Glutamatergic neuron (in vitro differentiated cells): Measurements from ENCODE around the gene ZSWIM7. TPM values are rescaled to one million over a fixed set of nuclear protein-coding genes. Genes with fewer than 3 reads are reported as not detected.

Source experiments
- DNase-seq: peaks from one replicate; pipeline ENCODE4 v3.0.0; 2022
- H3K27ac Mint-ChIP-seq: one replicate; pipeline ENCODE4 v1.8.0; 2020; ENCODE audit warnings: mild to moderate bottlenecking, mixed read lengths, inconsistent platforms; ENCODE audit not compliant: unreplicated experiment
- H3K27me3 Mint-ChIP-seq: one replicate; pipeline ENCODE4 v1.8.0; 2020; ENCODE audit warnings: mild to moderate bottlenecking, moderate library complexity, mixed read lengths, inconsistent platforms; ENCODE audit not compliant: unreplicated experiment
- H3K36me3 Mint-ChIP-seq: one replicate; pipeline ENCODE4 v1.8.0; 2020; ENCODE audit warnings: mild to moderate bottlenecking, mixed read lengths, inconsistent platforms; ENCODE audit not compliant: unreplicated experiment
- H3K4me1 Mint-ChIP-seq: one replicate; pipeline ENCODE4 v1.8.0; 2020; ENCODE audit warnings: mild to moderate bottlenecking, low read depth, mixed read lengths, inconsistent platforms; ENCODE audit not compliant: unreplicated experiment
- H3K4me3 Mint-ChIP-seq: one replicate; pipeline ENCODE4 v1.8.0; 2020; ENCODE audit warnings: mild to moderate bottlenecking, mixed read lengths, inconsistent platforms; ENCODE audit not compliant: unreplicated experiment
- H3K9me3 Mint-ChIP-seq: one replicate; pipeline ENCODE4 v1.8.0; 2020; ENCODE audit warnings: mild to moderate bottlenecking, moderate library complexity, mixed read lengths, inconsistent platforms; ENCODE audit not compliant: unreplicated experiment
- total RNA-seq: library from RNA; stranded (reverse); fragmentation: NEBNext Ultra II Directional; extraction: Animal tissue kit (Norgen Biotek cat#: 25700); gene quantifications from one replicate; pipeline ENCODE4 v1.2.1, GENCODE V29; 2021; ENCODE audit not compliant: unreplicated experiment
- TF ChIP-seq, protein P1 (sequence below): fragments of 200-600 bp; sonication (generic); IDR thresholded peaks from one replicate; pipeline ENCODE4 v1.5.0; 2021; ENCODE audit not compliant: partially characterized antibody, unreplicated experiment

Gene ZSWIM7
- total RNA-seq, 1 donor from 2014 or later, result 29.0 TPM

DNA sequence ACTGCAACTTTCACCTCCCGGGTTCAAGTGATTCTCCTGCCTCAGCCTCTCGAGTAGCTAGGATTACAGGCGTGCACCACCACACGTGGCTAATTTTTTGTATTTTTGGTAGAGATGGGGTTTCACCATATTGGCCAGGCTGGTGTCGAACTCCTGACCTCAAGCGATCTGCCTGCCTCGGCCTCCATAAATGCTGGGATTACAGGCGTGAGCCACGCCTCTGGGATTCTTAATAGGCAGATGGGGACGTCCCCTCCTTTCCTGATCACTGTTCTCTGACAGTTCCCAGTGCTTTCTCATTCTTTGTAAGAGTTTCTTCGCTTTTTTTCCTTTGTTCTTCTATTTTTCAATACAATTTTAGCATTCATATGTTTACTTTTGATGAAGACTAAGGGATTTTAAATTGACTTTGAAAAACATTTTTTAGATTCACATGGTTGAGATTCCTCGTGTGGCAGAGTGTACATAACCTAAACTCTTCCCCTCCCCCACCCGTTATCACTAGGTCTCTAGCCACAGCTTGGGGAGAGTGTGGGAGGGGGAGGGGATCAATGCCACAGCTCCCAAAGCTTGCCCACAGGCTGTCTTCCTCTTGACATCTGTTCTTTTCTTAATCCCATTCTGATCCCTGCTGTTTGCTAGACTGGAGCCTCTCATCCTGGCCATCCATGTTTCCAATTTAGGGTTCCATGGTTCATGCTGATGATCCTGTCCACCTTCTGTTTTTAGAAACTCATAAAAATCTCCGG, 43.5 kb downstream of the ZSWIM7 start:
- TF ChIP-seq, protein P1, sequence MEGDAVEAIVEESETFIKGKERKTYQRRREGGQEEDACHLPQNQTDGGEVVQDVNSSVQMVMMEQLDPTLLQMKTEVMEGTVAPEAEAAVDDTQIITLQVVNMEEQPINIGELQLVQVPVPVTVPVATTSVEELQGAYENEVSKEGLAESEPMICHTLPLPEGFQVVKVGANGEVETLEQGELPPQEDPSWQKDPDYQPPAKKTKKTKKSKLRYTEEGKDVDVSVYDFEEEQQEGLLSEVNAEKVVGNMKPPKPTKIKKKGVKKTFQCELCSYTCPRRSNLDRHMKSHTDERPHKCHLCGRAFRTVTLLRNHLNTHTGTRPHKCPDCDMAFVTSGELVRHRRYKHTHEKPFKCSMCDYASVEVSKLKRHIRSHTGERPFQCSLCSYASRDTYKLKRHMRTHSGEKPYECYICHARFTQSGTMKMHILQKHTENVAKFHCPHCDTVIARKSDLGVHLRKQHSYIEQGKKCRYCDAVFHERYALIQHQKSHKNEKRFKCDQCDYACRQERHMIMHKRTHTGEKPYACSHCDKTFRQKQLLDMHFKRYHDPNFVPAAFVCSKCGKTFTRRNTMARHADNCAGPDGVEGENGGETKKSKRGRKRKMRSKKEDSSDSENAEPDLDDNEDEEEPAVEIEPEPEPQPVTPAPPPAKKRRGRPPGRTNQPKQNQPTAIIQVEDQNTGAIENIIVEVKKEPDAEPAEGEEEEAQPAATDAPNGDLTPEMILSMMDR, result no peak
- Mint-ChIP-seq H3K9me3 (peaks cover 19% of the 10 kb centered on the region), H3K27me3 (peaks cover 18% of the 10 kb centered on the region), H3K4me3 (peak overlapping the region; percentile 70), H3K36me3 (no peaks in the 10 kb centered on the region), H3K4me1 (peaks cover 28% of the 10 kb centered on the region), H3K27ac (peak overlapping the region; percentile 85)
- DNase-seq, result peak; percentile 58

DNA sequence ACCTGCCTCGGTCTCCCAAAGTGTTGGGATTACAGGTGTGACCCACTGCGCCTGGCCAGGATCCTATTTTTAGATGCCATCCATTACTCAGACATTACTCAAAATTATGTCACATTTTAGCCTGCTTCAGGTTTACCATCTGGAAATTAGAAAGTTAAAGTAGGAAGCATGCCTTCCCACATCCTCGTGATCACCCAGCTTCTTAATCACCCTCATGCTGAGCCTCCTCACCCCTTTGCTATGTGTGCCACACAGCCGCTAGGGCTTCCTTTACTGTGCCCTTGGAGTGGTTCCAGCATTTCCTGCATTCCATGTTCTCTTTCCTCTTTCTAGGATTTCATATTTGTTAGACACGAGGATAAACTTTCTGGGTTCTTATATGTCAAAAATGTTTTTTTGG, 45.3 kb downstream of the ZSWIM7 start:
- Mint-ChIP-seq H3K9me3 (peaks cover 19% of the 10 kb centered on the region), H3K27me3 (peaks cover 21% of the 10 kb centered on the region), H3K4me1 (peaks cover 28% of the 10 kb centered on the region), H3K36me3 (peaks cover 5% of the 10 kb centered on the region), H3K27ac (no peak overlapping the region), H3K4me3 (no peak overlapping the region)
- DNase-seq, result no peak
- TF ChIP-seq, protein P1, result no peak

DNA sequence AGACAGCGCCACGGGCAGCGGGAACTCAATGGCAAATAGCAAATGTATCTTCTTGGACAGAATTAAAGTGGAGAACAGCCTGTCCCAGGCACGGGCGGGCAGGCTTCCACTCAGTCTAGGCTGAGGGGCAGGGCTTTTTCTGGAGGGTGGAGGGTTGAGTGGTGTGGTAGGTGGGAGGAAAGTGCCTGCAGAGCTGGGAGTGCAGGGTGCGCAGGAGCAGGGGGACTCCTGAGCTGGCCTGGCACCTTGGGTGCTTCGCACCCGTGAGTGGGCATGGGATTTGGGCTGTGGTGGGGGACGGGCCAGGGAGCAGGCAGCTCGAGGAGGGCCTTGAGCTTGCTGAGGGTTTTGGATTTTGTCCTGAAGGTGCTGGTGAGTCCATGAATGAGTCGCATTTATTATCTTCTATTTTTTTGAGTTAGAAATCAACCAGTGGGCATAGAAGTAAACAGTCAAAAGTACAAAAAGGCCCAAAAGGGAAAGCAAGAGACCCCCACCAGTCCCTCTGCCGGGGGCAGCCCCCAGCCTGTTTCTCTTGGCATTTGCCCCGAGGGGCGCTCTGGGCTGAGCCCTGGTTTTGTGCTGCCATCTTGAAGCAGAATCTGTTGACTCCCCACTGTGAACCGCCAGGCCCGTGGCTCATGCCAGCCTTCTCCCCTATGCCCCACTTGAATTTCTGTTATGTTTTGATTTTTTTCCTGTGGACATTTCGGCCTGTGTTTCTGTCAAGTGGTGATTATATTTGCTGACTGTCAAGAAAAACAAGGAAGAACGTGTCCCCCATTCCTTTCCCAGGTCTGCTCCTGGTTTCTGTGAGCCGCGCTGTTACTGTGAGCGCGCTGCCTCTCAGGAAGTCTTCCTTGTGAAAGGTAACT, 46.4 kb downstream of the ZSWIM7 start:
- H3K27me3 Mint-ChIP-seq, result peaks cover 20% of the 10 kb centered on the region
- peaks cover 5% of the 10 kb centered on the region for H3K36me3 Mint-ChIP-seq
- no peak overlapping the region for H3K27ac Mint-ChIP-seq
- TF ChIP-seq, protein P1, result no peak
- H3K9me3 Mint-ChIP-seq, result peaks cover 18% of the 10 kb centered on the region
- no peak for DNase-seq
- H3K4me3 Mint-ChIP-seq, result no peak overlapping the region
- H3K4me1 Mint-ChIP-seq, result peaks cover 19% of the 10 kb centered on the region

DNA sequence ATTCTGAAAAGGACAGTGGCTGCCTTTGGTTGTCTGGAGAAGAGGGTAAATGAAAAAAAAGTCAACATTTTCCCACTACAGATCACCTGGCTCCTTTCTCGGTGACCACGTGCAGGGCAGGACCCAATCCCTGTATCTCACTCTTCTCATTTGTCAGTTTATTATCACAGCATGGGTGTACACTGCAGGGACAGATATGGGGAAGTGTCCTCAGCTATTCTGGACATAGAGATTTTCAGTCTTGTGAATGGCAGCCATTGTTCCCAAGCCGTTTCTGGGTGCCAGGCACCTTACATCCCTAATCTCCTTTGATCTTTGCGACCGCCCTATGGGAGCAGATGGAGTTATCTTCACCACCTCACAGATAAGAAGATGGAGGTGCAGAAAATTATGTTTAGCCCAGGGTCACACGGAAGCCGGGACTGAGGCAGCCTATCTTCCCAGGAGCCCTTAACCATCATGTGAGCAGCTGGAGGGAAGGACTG, 47.4 kb downstream of the ZSWIM7 start:
- H3K36me3 Mint-ChIP-seq, result peaks cover 5% of the 10 kb centered on the region
- peaks cover 18% of the 10 kb centered on the region for H3K27me3 Mint-ChIP-seq
- H3K27ac Mint-ChIP-seq, result no peak overlapping the region
- no peak for DNase-seq
- H3K4me1 Mint-ChIP-seq, result peaks cover 15% of the 10 kb centered on the region
- no peak overlapping the region for H3K4me3 Mint-ChIP-seq
- peaks cover 11% of the 10 kb centered on the region for H3K9me3 Mint-ChIP-seq
- TF ChIP-seq, protein P1, result no peak
